T47D (cell line): ENCODE data around the gene PLEKHN1.

Source experiments
- DNase-seq, 2 experiments: peaks; one replicate each; pipeline versions ENCODE4 v3.0.0 to v3.0.0-alpha.2; 2011 to 2012; ENCODE audit warnings: low read depth in 1 of 2, low spot score in 1 of 2
- JUND ChIP-seq: IDR thresholded peaks from 2 replicates; pipeline ENCODE4 v1.6.1; 2012; ENCODE audit warnings: low read depth
- in situ Hi-C: cut with HindIII; loops from 2 replicates; pipeline ENCODE4 v1.10.0; 2016; ENCODE audit warnings: low sequenced_read_pairs, low pct_unique_long_range_greater_than_20kb

Gene PLEKHN1

GRCh38 chr1:933603-933940 is 32.7 kb upstream of the PLEKHN1 start:
- in situ Hi-C loops: no loop called here
- no peak for TF ChIP-seq JUND
- DNase-seq: peak; percentile 56 to 79

GRCh38 chr1:934991-935750 is 31.1 kb upstream of the PLEKHN1 start:
- no peak for TF ChIP-seq JUND
- no peak for DNase-seq
- in situ Hi-C loops: no loop called here

- in situ Hi-C loops: no loop called here
- DNase-seq: no peak
- no peak for TF ChIP-seq JUND
Measured at GRCh38 chr1:935751-936231, 30.5 kb upstream of the PLEKHN1 start.

- in situ Hi-C loops: no loop called here
- no peak for TF ChIP-seq JUND
Measured at GRCh38 chr1:936348-937264, 29.7 kb upstream of the PLEKHN1 start.

GRCh38 chr1:937521-937920 is 28.8 kb upstream of the PLEKHN1 start:
- TF ChIP-seq JUND: no peak
- in situ Hi-C loops: no loop called here

More at GRCh38 chr1:936348-937264, 29.7 kb upstream of the PLEKHN1 start:
- DNase-seq: no peak

GRCh38 chr1:938088-938683 is 28.1 kb upstream of the PLEKHN1 start:
- in situ Hi-C loops: no loop called here
- DNase-seq: peak; percentile 59 to 73
- no peak for TF ChIP-seq JUND

More at GRCh38 chr1:937521-937920, 28.8 kb upstream of the PLEKHN1 start:
- no peak for DNase-seq

- in situ Hi-C loops: no loop called here
- DNase-seq: no peak
- TF ChIP-seq JUND: no peak
Measured at GRCh38 chr1:938711-939489, 27.4 kb upstream of the PLEKHN1 start.

- DNase-seq: no peak
- in situ Hi-C loops: no loop called here
- no peak for TF ChIP-seq JUND
Measured at GRCh38 chr1:939511-940106, 26.7 kb upstream of the PLEKHN1 start.

GRCh38 chr1:940107-941014 is 25.9 kb upstream of the PLEKHN1 start:
- DNase-seq: peak; percentile 55
- TF ChIP-seq JUND: no peak
- in situ Hi-C loops: no loop called here

- DNase-seq: no peak
- no peak for TF ChIP-seq JUND
- in situ Hi-C loops: no loop called here
Measured at GRCh38 chr1:941015-941587, 25.2 kb upstream of the PLEKHN1 start.
